ENCODE results near the gene SLC4A5.
"Not testable (repeated sequence)": the region's sequence is repeated elsewhere in the genome, so short reads cannot be mapped to it uniquely, and the experiment has no call there.

The SLC4A5 gene

GRCh38 chr2:74364533-74365505 is 21.6 kb upstream of the SLC4A5 start:
- DNase-seq (ENCODE audit: low read depth), result no peak

- DNase-seq (ENCODE audit: low read depth), result no peak
Observed at GRCh38 chr2:74361327-74361726, 18.1 kb upstream of the SLC4A5 start.

GRCh38 chr2:74357627-74358026 is 14.4 kb upstream of the SLC4A5 start:
- no peak for DNase-seq (ENCODE audit: low read depth)

- no peak for DNase-seq (ENCODE audit: low read depth)
Observed at GRCh38 chr2:74349889-74350288, 6.7 kb upstream of the SLC4A5 start.

DNA sequence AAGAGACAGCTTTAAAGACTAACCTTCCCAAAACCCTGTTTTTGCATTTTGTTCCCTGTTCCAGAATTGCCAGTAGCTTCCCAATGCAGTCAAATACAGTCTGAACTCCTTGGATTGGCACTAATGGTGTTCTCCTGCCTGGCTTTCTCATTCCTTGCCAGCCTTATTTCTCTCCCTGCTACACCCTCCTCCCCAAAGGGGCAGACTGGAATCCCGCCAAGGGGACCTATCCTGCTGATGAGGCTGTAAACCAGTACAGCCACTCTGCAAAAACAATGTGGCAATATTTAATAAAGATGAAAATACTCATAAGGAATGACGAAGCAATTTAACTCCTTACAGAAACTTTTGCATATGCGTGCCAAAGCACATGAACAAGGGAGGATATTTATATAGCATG is 4.5 kb upstream of the SLC4A5 start:
- no peak for DNase-seq (ENCODE audit: low read depth)

GRCh38 chr2:74347303-74347702 is 4.1 kb upstream of the SLC4A5 start:
- no peak for DNase-seq (ENCODE audit: low read depth)

GRCh38 chr2:74345272-74345943 is 2.2 kb upstream of the SLC4A5 start:
- no peak for DNase-seq (ENCODE audit: low read depth)

GRCh38 chr2:74336227-74336626 is 7.0 kb downstream of the SLC4A5 start:
- DNase-seq (ENCODE audit: low read depth), result not testable (repeated sequence)

- peak; percentile 74 for DNase-seq (ENCODE audit: low read depth)
Observed at GRCh38 chr2:74334931-74335333, 8.3 kb downstream of the SLC4A5 start.

DNA sequence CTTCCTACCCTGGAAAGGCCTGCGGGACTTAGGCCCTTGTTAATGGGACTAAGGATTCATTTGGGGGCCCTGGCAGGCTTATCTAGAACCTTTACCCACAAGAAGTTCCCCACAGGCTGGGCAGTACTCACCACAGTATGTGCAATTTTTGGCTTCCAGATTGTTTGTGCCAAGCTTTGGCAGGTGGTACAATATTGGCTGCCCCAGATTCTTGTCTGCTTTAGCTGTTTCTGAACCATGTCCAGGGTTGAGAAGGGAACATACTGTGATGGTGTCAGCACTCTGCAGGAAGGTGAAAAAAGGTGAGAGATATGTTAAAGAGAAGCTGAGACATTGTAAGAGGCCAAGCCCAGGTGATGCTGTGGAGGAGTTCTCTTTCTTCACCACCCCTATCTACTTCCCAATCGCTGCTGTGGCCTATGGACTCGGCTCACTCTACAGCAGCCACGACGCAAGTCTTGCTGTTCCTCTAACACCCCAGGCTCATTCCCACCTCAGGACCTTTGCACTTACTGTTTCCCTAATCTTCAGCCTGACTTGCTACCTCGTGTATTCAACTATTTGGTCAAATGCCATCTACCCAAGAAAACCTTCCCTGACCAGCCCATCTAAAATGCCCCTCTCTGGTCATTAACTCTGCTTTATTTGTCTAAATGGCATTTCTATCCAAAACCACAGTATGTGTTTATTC is 9.2 kb downstream of the SLC4A5 start:
- DNase-seq (ENCODE audit: low read depth), result no peak

DNA sequence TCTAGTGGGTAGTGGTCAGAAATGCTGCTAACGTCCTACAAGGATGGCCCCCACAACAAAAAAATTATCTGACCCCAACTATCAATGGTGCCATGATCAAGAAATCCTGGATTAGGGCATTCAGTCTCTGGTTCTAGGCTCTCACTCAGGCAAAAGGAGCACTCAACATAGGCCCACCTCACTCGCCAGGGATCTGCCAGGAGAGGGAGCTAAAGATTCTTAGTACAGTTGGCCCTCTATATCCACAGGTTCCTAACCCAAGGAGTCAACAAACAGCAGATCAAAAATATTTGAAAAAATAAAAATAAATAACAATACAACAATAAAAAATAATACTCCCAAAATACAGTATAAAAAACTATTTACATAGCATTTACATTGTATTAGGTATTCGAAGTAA is 10.0 kb downstream of the SLC4A5 start:
- DNase-seq (ENCODE audit: low read depth), result peak; percentile 55

DNA sequence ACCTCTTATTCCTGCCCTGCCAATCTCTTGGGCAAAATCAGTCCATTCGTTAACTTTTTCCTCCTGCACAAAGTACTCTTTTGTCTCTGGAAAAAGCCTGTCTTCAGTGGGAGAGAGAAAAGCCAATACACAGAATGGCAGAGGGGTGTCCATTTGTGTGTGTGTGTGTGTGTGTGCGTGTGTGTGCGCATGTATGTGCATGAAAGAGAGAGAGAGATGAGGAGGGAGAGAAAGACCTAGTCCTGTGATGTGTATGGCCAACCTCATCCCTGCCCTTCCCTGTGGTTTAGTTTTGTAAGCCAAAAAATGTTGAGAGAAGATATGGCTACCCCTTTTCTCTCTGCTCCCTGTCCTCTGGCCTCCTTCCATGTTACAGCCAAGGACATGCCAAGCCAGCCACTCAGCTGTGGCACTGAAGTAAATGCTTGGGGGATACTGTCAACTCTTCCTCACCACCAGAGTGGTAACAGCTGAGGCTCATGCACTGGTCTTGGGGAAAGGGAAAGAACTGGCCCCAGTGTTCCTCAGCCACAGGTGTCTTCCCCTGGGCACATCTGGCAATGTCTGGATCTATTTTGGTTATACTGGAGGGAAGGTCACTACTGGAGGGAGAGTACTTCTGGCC is 10.6 kb downstream of the SLC4A5 start:
- no peak for DNase-seq (ENCODE audit: low read depth)

DNA sequence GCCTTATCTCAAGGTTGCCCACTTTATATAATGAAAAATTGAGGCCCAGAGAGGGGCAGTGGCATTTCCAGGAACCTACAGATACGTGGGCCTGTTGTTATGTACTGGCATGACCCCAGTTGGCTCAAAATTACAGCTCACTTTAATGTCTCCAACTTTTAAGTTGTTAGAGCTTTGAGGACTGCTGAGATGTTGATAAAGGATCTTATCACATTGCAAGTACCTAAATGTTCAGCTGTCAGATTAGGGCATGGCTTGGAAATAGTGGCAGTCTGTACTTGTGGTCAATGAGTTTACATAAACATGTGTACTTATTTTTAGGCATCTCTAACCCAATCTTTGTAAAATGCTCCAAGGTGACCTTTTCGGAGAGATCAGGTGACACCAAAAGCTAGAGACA is 14.6 kb downstream of the SLC4A5 start:
- no peak for DNase-seq (ENCODE audit: low read depth)

- no peak for DNase-seq (ENCODE audit: low read depth)
Observed at GRCh38 chr2:74328074-74328473, 15.1 kb downstream of the SLC4A5 start.

- no peak for DNase-seq (ENCODE audit: low read depth)
Observed at GRCh38 chr2:74327627-74328026, 15.6 kb downstream of the SLC4A5 start.

- no peak for DNase-seq (ENCODE audit: low read depth)
Observed at GRCh38 chr2:74327199-74327598, 16.0 kb downstream of the SLC4A5 start.

DNA sequence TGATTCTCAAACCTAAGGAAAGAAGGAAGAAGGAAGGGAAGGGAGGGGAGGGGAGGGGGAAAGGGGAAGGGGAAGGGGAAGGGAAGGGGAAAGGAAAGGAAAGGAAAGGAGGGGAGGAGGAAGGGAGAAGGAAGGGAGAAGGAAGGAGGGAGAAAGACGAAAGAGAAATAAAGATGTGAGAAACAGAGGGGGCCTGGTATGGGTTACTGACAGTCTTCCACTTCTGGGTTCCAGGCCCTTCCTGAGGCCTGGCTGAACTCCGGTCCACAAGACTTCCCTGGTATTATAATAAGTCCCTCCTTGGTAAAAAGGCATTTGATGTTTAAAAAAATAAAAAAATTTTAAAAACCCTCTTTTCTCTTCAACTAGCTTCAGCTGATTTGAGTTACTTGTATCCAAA is 17.4 kb downstream of the SLC4A5 start:
- DNase-seq (ENCODE audit: low read depth), result no peak

GRCh38 chr2:74321737-74322136 is 21.5 kb downstream of the SLC4A5 start:
- no peak for DNase-seq (ENCODE audit: low read depth)

- no peak for DNase-seq (ENCODE audit: low read depth)
Observed at GRCh38 chr2:74317701-74318100, 25.5 kb downstream of the SLC4A5 start.

GRCh38 chr2:74316627-74317295 is 26.5 kb downstream of the SLC4A5 start:
- no peak for DNase-seq (ENCODE audit: low read depth)

DNA sequence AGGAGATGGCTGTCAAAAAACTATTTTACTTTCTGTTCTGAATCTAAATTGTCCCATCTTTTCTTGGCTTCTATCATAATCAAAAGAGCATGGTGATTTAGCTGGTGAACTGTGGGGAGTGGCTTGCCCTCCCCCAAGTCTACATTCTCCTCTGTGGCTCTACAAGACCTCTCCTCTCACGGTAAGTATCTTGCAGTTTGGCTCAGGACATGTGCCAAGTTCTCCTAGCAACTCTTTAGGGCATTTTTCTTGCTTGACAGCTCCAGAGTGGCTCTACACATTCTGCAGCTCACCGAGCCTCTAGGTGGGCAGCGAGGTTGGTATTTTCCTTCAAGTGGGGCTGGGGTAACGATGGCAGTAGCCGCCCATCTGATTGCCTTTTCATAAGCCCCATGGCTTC is 29.1 kb downstream of the SLC4A5 start:
- no peak for DNase-seq (ENCODE audit: low read depth)

DNA sequence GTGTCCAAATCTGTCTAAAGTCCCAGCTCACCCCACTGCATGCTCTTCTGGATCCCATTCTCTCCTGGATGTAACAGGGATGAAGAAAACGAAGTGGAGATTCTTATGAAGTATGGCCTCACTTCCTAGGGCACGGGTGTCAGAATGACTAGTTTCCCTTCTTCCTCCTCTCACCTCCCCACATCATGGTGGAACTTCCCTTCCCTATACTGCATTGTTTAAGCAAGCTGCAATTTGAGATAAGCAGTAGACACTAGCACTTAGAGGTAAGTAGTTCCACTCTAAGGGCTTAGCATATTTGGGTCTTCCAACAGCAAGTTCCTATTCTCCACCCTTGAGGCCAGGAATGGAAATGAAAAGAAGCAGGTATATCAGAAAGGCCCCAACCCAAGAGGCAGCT is 29.7 kb downstream of the SLC4A5 start:
- no peak for DNase-seq (ENCODE audit: low read depth)
